T-helper 2 cell treated with Interferon-gamma antibody and Interleukin-4, amounts not matched to agents 100 ng/mL and 5 ng/mL, for 36 hours (primary cell): ENCODE data around the gene PLEKHB2. TPM values are rescaled to one million over a fixed set of nuclear protein-coding genes. Genes with fewer than 3 reads are reported as not detected.

ENCODE experiments used
- total RNA-seq: library from RNA; stranded (reverse); gene quantifications from 2 replicates; pipeline ENCODE4 v1.2.3, GENCODE V29; 2022

The PLEKHB2 gene
- total RNA-seq, 1 donor from 2014 or later: 69.9 TPM

Other genes starting within 250 kb of the PLEKHB2 start
- 58.3 and 58.4 TPM in 2 replicates for gene FAM168B, start 11.9 kb upstream of the PLEKHB2 start, total RNA-seq
- gene POTEE, start 104.2 kb downstream of the PLEKHB2 start, total RNA-seq: 0.64 and 3.4 TPM in 2 replicates